Endothelial cell of umbilical vein (primary cell): Measurements from ENCODE around the gene GPS1. TPM values are rescaled to one million over a fixed set of nuclear protein-coding genes. Genes with fewer than 3 reads are reported as not detected.

Experiments used
- BruUV-seq: library from RNA; stranded (reverse); fragments of 400-500 nt; replicated peaks from 2 replicates; lab custom pipeline; 2021; lab: Mats Ljungman, UMichigan
- CTCF ChIA-PET: fragments of 300-600, 350-600 bp; sonication (Branson Sonifier 250); formaldehyde crosslinking; loops from one replicate; lab custom pipeline; 2021; ENCODE audit warnings: antibody characterized with exemption, inconsistent platforms; lab: Charles Lee
- POLR2A ChIA-PET: fragments of 300-600, 350-600 bp; sonication (Branson Sonifier 250); formaldehyde crosslinking; loops from one replicate; lab custom pipeline; 2021; ENCODE audit warnings: antibody characterized with exemption, inconsistent platforms; lab: Charles Lee
- DNase-seq: peaks from one replicate; pipeline ENCODE4 v3.0.0-alpha.2; 2011; ENCODE audit warnings: low read depth, low spot score
- FAIRE-seq: peaks from 2 replicates; lab custom pipeline; 2011; peaks lifted over from hg19 to GRCh38; lab: Jason Lieb, UNC
- H2AFZ ChIP-seq: 2 replicates; pipeline ENCODE4 v1.6.0; 2012; ENCODE audit warnings: low read depth, low read length, control low read depth, inconsistent platforms
- H3K27ac ChIP-seq: 2 replicates; pipeline ENCODE4 v1.5.1; 2011; ENCODE audit warnings: low read depth, mild to moderate bottlenecking, control low read depth, low read length, moderate library complexity; ENCODE audit not compliant: insufficient read depth
- H3K27me3 ChIP-seq, 2 experiments: 2 replicates each; pipeline versions ENCODE4 v1.6.0 to v1.6.1; 2011; ENCODE audit warnings: low read length in 2 of 2, mixed read lengths in 1 of 2; ENCODE audit not compliant: control insufficient read depth in 2 of 2, insufficient read depth in 2 of 2
- H3K36me3 ChIP-seq, 2 experiments: 2 replicates in 1 of 2; 3 replicates in 1 of 2; pipeline ENCODE4 v1.5.1; 2011; ENCODE audit warnings: low read length in 2 of 2, mild to moderate bottlenecking in 1 of 2, moderate library complexity in 1 of 2; ENCODE audit not compliant: control insufficient read depth in 2 of 2, insufficient read depth in 2 of 2; ENCODE audit errors: extremely low read depth in 1 of 2
- H3K4me1 ChIP-seq: 3 replicates; pipeline ENCODE4 v1.5.1; 2011; ENCODE audit warnings: mild to moderate bottlenecking, low read length; ENCODE audit not compliant: control insufficient read depth, insufficient read depth; ENCODE audit errors: extremely low read depth
- H3K4me2 ChIP-seq: 2 replicates; pipeline ENCODE4 v1.6.1; 2011; ENCODE audit warnings: low read length, control low read depth, mixed read lengths; ENCODE audit not compliant: insufficient read depth
- H3K4me3 ChIP-seq, 3 experiments: fragments of 200-600 bp in 1 of 3; sonication (generic), shearing (Covaris generic) in 1 of 3; replicated peaks in 1 of 3; 2 replicates each; pipeline ENCODE4 v1.5.1; 2011 to 2016; ENCODE audit warnings: control low read depth in 3 of 3, low read length in 3 of 3, mild to moderate bottlenecking in 2 of 3, inconsistent platforms in 1 of 3, low read depth in 1 of 3, moderate library complexity in 1 of 3; ENCODE audit not compliant: insufficient read depth in 1 of 3
- H3K79me2 ChIP-seq: 2 replicates; pipeline ENCODE4 v1.6.0; 2012; ENCODE audit warnings: low read length, inconsistent platforms; ENCODE audit not compliant: control insufficient read depth, insufficient read depth
- H3K9ac ChIP-seq: replicated peaks from 2 replicates; pipeline ENCODE3; 2011; ENCODE audit warnings: low read length, control low read depth; ENCODE audit not compliant: insufficient read depth; ENCODE audit errors: extremely low read depth
- H3K9me1 ChIP-seq: replicated peaks from 3 replicates; pipeline ENCODE4 v1.6.0; 2011; ENCODE audit warnings: mild to moderate bottlenecking, low read length; ENCODE audit not compliant: control insufficient read depth, insufficient read depth; ENCODE audit errors: extremely low read depth
- H3K9me3 ChIP-seq: replicated peaks from 2 replicates; pipeline ENCODE4 v1.5.1; 2012; ENCODE audit warnings: low read length, inconsistent platforms; ENCODE audit not compliant: control insufficient read depth, insufficient read depth
- H4K20me1 ChIP-seq: replicated peaks from 2 replicates; pipeline ENCODE3; 2011; ENCODE audit warnings: mild to moderate bottlenecking, low read length; ENCODE audit not compliant: control insufficient read depth, insufficient read depth; ENCODE audit errors: extremely low read depth
- EZH2 ChIP-seq: IDR thresholded peaks from 2 replicates; pipeline ENCODE4 v1.6.1; 2012; ENCODE audit warnings: borderline replicate concordance, low read depth, mild to moderate bottlenecking, moderate library complexity, low read length, inconsistent platforms; ENCODE audit not compliant: severe bottlenecking
- FOS ChIP-seq: IDR thresholded peaks from 2 replicates; pipeline ENCODE4 v1.6.1; 2011; ENCODE audit warnings: mild to moderate bottlenecking, low read length, moderate library complexity, borderline replicate concordance; ENCODE audit not compliant: insufficient read depth
- GATA2 ChIP-seq: IDR thresholded peaks from 2 replicates; pipeline ENCODE4 v1.7.0; 2011; ENCODE audit warnings: low read depth, mild to moderate bottlenecking, moderate library complexity, mixed read lengths, low read length; ENCODE audit not compliant: insufficient read length, insufficient read depth
- JUN ChIP-seq: IDR thresholded peaks from 2 replicates; pipeline ENCODE4 v1.6.1; 2011; ENCODE audit warnings: borderline replicate concordance, low read depth; ENCODE audit not compliant: insufficient read length, insufficient read depth
- MYC ChIP-seq: IDR thresholded peaks from one replicate; pipeline ENCODE4 v1.6.1; 2011; ENCODE audit warnings: mild to moderate bottlenecking, low read depth, low read length
- POLR2A ChIP-seq: IDR thresholded peaks from 2 replicates; pipeline ENCODE4 v1.6.1; 2012; ENCODE audit warnings: low read depth, mild to moderate bottlenecking, control low read depth, low read length
- POLR2AphosphoS5 ChIP-seq: IDR thresholded peaks from 2 replicates; pipeline ENCODE4 v1.6.1; 2012; ENCODE audit warnings: low read depth, mild to moderate bottlenecking, control low read depth, low read length, moderate library complexity; ENCODE audit not compliant: insufficient read depth
- dilution Hi-C: fragments of 300-500 bp; cut with MboI; formaldehyde crosslinking; loops from one replicate; pipeline ENCODE4 v1.15.0; 2019; ENCODE audit warnings: low sequenced_read_pairs; ENCODE audit not compliant: extremely low pct_ligation_motif_present
- intact Hi-C: fragments of 100-400 bp; cut with micrococcal nuclease; formaldehyde crosslinking; loops from one replicate; pipeline ENCODE4 v1.10.0; 2022
- polyA plus RNA-seq, 4 experiments: library from polyadenylated mRNA; depleted of rRNA in 3 of 4; stranded (reverse) in 3 of 4; unstranded in 1 of 4; fragments of >200 nt; gene quantifications; 2 replicates each; pipeline versions ENCODE4 v1.2.1 to v1.2.3, GENCODE V29; 2011 to 2012; ENCODE audit warnings: missing spikeins in 1 of 4
- total RNA-seq: library from RNA; stranded (reverse); gene quantifications from 2 replicates; pipeline ENCODE4 v1.2.3, GENCODE V29; 2021
- TF ChIP-seq, protein P1 (sequence below), 2 donors: IDR thresholded peaks; 1 replicate in 1 of 2; 2 replicates in 1 of 2; pipeline ENCODE4 v1.5.1; 2011; ENCODE audit warnings: low read length in 2 of 2, mild to moderate bottlenecking in 2 of 2, moderate library complexity in 2 of 2, control low read depth in 1 of 2, inconsistent platforms in 1 of 2, low read depth in 1 of 2; ENCODE audit not compliant: insufficient read depth in 1 of 2; ENCODE audit errors: extremely low read depth in 1 of 2
- TF ChIP-seq, protein P2 (sequence below): IDR thresholded peaks from 2 replicates; pipeline ENCODE4 v1.6.1; 2011; ENCODE audit not compliant: insufficient read depth, insufficient read length

Gene GPS1
- total and polyA plus RNA-seq, 2 donors (not counting 3 experiments of a cell fraction or from before 2014, with no cell fraction given), result 116 to 178 TPM

DNA sequence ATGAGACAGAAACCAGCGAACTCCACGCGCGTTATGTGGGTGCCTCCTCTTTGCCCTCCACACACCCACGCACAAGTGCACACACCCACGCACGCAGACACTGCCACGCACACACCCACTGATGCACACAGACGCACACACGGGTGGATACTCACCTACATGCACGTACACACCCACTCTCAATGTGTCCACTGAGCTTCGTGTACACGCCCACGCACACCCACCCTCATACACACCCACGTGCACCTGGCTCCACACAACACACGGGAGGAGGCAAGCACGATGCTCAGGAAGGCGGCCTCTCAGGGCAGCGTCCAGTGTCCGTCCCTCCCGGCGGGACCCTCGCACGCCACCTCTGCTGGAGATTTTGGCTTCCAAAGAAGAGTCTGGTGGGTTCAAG, 4.3 kb upstream of the GPS1 start:
- H3K4me2 ChIP-seq, result no peak overlapping the region
- peaks cover 8% of the 10 kb centered on the region for H3K4me1 ChIP-seq
- H2AFZ ChIP-seq, result no peak overlapping the region
- H3K4me3 ChIP-seq, result no peak overlapping the region
- POLR2A ChIA-PET, result no interaction called here
- TF ChIP-seq JUN (no peak), EZH2 (no peak), POLR2AphosphoS5 (no peak), MYC (no peak), GATA2 (no peak), FOS (no peak), POLR2A (no peak)
- TF ChIP-seq, protein P1, sequence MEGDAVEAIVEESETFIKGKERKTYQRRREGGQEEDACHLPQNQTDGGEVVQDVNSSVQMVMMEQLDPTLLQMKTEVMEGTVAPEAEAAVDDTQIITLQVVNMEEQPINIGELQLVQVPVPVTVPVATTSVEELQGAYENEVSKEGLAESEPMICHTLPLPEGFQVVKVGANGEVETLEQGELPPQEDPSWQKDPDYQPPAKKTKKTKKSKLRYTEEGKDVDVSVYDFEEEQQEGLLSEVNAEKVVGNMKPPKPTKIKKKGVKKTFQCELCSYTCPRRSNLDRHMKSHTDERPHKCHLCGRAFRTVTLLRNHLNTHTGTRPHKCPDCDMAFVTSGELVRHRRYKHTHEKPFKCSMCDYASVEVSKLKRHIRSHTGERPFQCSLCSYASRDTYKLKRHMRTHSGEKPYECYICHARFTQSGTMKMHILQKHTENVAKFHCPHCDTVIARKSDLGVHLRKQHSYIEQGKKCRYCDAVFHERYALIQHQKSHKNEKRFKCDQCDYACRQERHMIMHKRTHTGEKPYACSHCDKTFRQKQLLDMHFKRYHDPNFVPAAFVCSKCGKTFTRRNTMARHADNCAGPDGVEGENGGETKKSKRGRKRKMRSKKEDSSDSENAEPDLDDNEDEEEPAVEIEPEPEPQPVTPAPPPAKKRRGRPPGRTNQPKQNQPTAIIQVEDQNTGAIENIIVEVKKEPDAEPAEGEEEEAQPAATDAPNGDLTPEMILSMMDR (IDR thresholded peaks at IDR 0.05; ENCODE audit: extremely low read depth in 1 of 2, insufficient read depth in 1 of 2, low read depth in 1 of 2, low read length in 2 of 2), result no peak
- TF ChIP-seq, protein P2, sequence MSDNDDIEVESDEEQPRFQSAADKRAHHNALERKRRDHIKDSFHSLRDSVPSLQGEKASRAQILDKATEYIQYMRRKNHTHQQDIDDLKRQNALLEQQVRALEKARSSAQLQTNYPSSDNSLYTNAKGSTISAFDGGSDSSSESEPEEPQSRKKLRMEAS, result no peak
- intact Hi-C loops (no loop called here), dilution Hi-C loops (no loop called here)
- peaks cover 0 to 7% of the 10 kb centered on the region in 2 experiments for H3K36me3 ChIP-seq
- H3K9me3 ChIP-seq, result no peaks in the 10 kb centered on the region
- H3K27me3 ChIP-seq, result no peaks in the 10 kb centered on the region
- no peak overlapping the region for H3K9ac ChIP-seq
- no peaks in the 10 kb centered on the region for H3K9me1 ChIP-seq
- peaks cover 3% of the 10 kb centered on the region for H3K79me2 ChIP-seq
- DNase-seq, result no peak
- H3K27ac ChIP-seq, result no peak overlapping the region
- H4K20me1 ChIP-seq, result no peaks in the 10 kb centered on the region
- CTCF ChIA-PET, result interaction anchor here (0.8 kb wide), 1 partner anchor 10 kb away, joined by 4 read pairs; the partner anchor contains the start of gene DCXR
- BruUV-seq, result no TSS peak
- no peak for FAIRE-seq
